Measurements from ENCODE around the gene SDCCAG8.

Gene SDCCAG8

GRCh38 chr1:243393096-243393495, 137.3 kb downstream of the SDCCAG8 start:
- H3K36me3 Mint-ChIP-seq (ENCODE audit: low read depth): peaks cover 4% of the 10 kb centered on the region

GRCh38 chr1:243394066-243394465, 138.2 kb downstream of the SDCCAG8 start:
- no peak overlapping the region for H3K27ac Mint-ChIP-seq
- no peaks in the 10 kb centered on the region for H3K9me3 Mint-ChIP-seq

More at GRCh38 chr1:243393096-243393495, 137.3 kb downstream of the SDCCAG8 start:
- Mint-ChIP-seq H3K4me1 (peaks cover 5% of the 10 kb centered on the region), H3K9me3 (no peaks in the 10 kb centered on the region), H3K27me3 (no peaks in the 10 kb centered on the region), H3K4me3 (no peak overlapping the region), H3K27ac (no peak overlapping the region)
- ATAC-seq (no peak), DNase-seq (no peak)

GRCh38 chr1:243394601-243395464, 139.0 kb downstream of the SDCCAG8 start:
- no peak for ATAC-seq
- Mint-ChIP-seq H3K4me1 (peaks cover 5% of the 10 kb centered on the region), H3K4me3 (no peak overlapping the region), H3K27me3 (no peaks in the 10 kb centered on the region), H3K27ac (no peak overlapping the region), H3K9me3 (no peaks in the 10 kb centered on the region), H3K36me3 (ENCODE audit: low read depth) (peaks cover 4% of the 10 kb centered on the region)
- no peak for DNase-seq

More at GRCh38 chr1:243394066-243394465, 138.2 kb downstream of the SDCCAG8 start:
- Mint-ChIP-seq H3K36me3 (ENCODE audit: low read depth) (peaks cover 4% of the 10 kb centered on the region), H3K4me1 (peaks cover 5% of the 10 kb centered on the region), H3K27me3 (no peaks in the 10 kb centered on the region), H3K4me3 (no peak overlapping the region)
- no peak for ATAC-seq
- no peak for DNase-seq

- peaks cover 3% of the 10 kb centered on the region for H3K4me1 Mint-ChIP-seq
- ATAC-seq: no peak
- no peak overlapping the region for H3K27ac Mint-ChIP-seq
- H3K27me3 Mint-ChIP-seq: no peaks in the 10 kb centered on the region
- no peak overlapping the region for H3K4me3 Mint-ChIP-seq
- DNase-seq: no peak
- H3K36me3 Mint-ChIP-seq (ENCODE audit: low read depth): peaks cover 6% of the 10 kb centered on the region
- no peaks in the 10 kb centered on the region for H3K9me3 Mint-ChIP-seq
Measured at GRCh38 chr1:243396424-243396823, 140.6 kb downstream of the SDCCAG8 start.

- no peak overlapping the region for H3K4me3 Mint-ChIP-seq
- H3K9me3 Mint-ChIP-seq: no peaks in the 10 kb centered on the region
- ATAC-seq (no peak), DNase-seq (no peak)
- peaks cover 3% of the 10 kb centered on the region for H3K4me1 Mint-ChIP-seq
- H3K27ac Mint-ChIP-seq: no peak overlapping the region
- peaks cover 8% of the 10 kb centered on the region for H3K36me3 Mint-ChIP-seq (ENCODE audit: low read depth)
- H3K27me3 Mint-ChIP-seq: no peaks in the 10 kb centered on the region
Measured at GRCh38 chr1:243396876-243397275, 141.0 kb downstream of the SDCCAG8 start.

GRCh38 chr1:243397613-243398321, 141.9 kb downstream of the SDCCAG8 start:
- Mint-ChIP-seq H3K36me3 (ENCODE audit: low read depth) (peaks cover 11% of the 10 kb centered on the region), H3K27ac (no peak overlapping the region), H3K4me1 (peaks cover 3% of the 10 kb centered on the region), H3K4me3 (no peak overlapping the region), H3K9me3 (no peaks in the 10 kb centered on the region), H3K27me3 (no peaks in the 10 kb centered on the region)
- ATAC-seq (no peak), DNase-seq (no peak)

- no peaks in the 10 kb centered on the region for H3K9me3 Mint-ChIP-seq
- no peak overlapping the region for H3K27ac Mint-ChIP-seq
- no peak for ATAC-seq
- peaks cover 3% of the 10 kb centered on the region for H3K4me1 Mint-ChIP-seq
- H3K27me3 Mint-ChIP-seq: no peaks in the 10 kb centered on the region
- no peak for DNase-seq
- no peak overlapping the region for H3K4me3 Mint-ChIP-seq
- H3K36me3 Mint-ChIP-seq (ENCODE audit: low read depth): peaks cover 12% of the 10 kb centered on the region
Measured at GRCh38 chr1:243399561-243400155, 143.8 kb downstream of the SDCCAG8 start.

GRCh38 chr1:243402868-243403267, 147.0 kb downstream of the SDCCAG8 start:
- DNase-seq (no peak), ATAC-seq (no peak)
- no peaks in the 10 kb centered on the region for H3K9me3 Mint-ChIP-seq
- H3K4me1 Mint-ChIP-seq: peaks cover 12% of the 10 kb centered on the region
- no peak overlapping the region for H3K27ac Mint-ChIP-seq
- H3K27me3 Mint-ChIP-seq: no peaks in the 10 kb centered on the region
- H3K4me3 Mint-ChIP-seq: no peak overlapping the region
- H3K36me3 Mint-ChIP-seq (ENCODE audit: low read depth): peaks cover 9% of the 10 kb centered on the region

GRCh38 chr1:243406424-243406823, 150.6 kb downstream of the SDCCAG8 start:
- no peak overlapping the region for H3K27ac Mint-ChIP-seq
- H3K4me3 Mint-ChIP-seq: no peak overlapping the region

GRCh38 chr1:243407284-243408018, 151.6 kb downstream of the SDCCAG8 start:
- peaks cover 10% of the 10 kb centered on the region for H3K4me1 Mint-ChIP-seq
- no peak for DNase-seq
- H3K27ac Mint-ChIP-seq: no peak overlapping the region
- peak; percentile 40 for ATAC-seq
- no peak overlapping the region for H3K4me3 Mint-ChIP-seq
- H3K9me3 Mint-ChIP-seq: no peaks in the 10 kb centered on the region
- no peaks in the 10 kb centered on the region for H3K27me3 Mint-ChIP-seq
- peaks cover 3% of the 10 kb centered on the region for H3K36me3 Mint-ChIP-seq (ENCODE audit: low read depth)

More at GRCh38 chr1:243406424-243406823, 150.6 kb downstream of the SDCCAG8 start:
- Mint-ChIP-seq H3K4me1 (peaks cover 10% of the 10 kb centered on the region), H3K9me3 (no peaks in the 10 kb centered on the region), H3K36me3 (ENCODE audit: low read depth) (peaks cover 7% of the 10 kb centered on the region), H3K27me3 (no peaks in the 10 kb centered on the region)
- ATAC-seq (no peak), DNase-seq (no peak)

GRCh38 chr1:243408479-243408878, 152.6 kb downstream of the SDCCAG8 start:
- Mint-ChIP-seq H3K4me3 (no peak overlapping the region), H3K4me1 (peaks cover 10% of the 10 kb centered on the region), H3K27ac (no peak overlapping the region), H3K9me3 (no peaks in the 10 kb centered on the region), H3K36me3 (ENCODE audit: low read depth) (peaks cover 1% of the 10 kb centered on the region), H3K27me3 (no peaks in the 10 kb centered on the region)
- no peak for ATAC-seq
- DNase-seq: no peak

GRCh38 chr1:243409284-243409683, 153.4 kb downstream of the SDCCAG8 start:
- H3K36me3 Mint-ChIP-seq (ENCODE audit: low read depth): peaks cover 1% of the 10 kb centered on the region
- ATAC-seq (no peak), DNase-seq (no peak)
- H3K27me3 Mint-ChIP-seq: no peaks in the 10 kb centered on the region
- no peaks in the 10 kb centered on the region for H3K9me3 Mint-ChIP-seq
- H3K4me1 Mint-ChIP-seq: peaks cover 15% of the 10 kb centered on the region
- no peak overlapping the region for H3K27ac Mint-ChIP-seq
- no peak overlapping the region for H3K4me3 Mint-ChIP-seq

- ATAC-seq (no peak), DNase-seq (no peak)
- H3K4me3 Mint-ChIP-seq: no peak overlapping the region
- no peaks in the 10 kb centered on the region for H3K27me3 Mint-ChIP-seq
- H3K4me1 Mint-ChIP-seq: peaks cover 25% of the 10 kb centered on the region
- no peak overlapping the region for H3K27ac Mint-ChIP-seq
- H3K9me3 Mint-ChIP-seq: no peaks in the 10 kb centered on the region
- peaks cover 3% of the 10 kb centered on the region for H3K36me3 Mint-ChIP-seq (ENCODE audit: low read depth)
Measured at GRCh38 chr1:243411472-243411871, 155.6 kb downstream of the SDCCAG8 start.

GRCh38 chr1:243413431-243414151, 157.8 kb downstream of the SDCCAG8 start:
- Mint-ChIP-seq H3K4me1 (peaks cover 18% of the 10 kb centered on the region), H3K9me3 (no peaks in the 10 kb centered on the region), H3K27me3 (no peaks in the 10 kb centered on the region), H3K36me3 (ENCODE audit: low read depth) (peaks cover 16% of the 10 kb centered on the region), H3K4me3 (no peak overlapping the region), H3K27ac (no peak overlapping the region)
- DNase-seq (no peak), ATAC-seq (no peak)

Data from activated naive CD8-positive, alpha-beta T cell treated with anti-CD3 and anti-CD28 coated beads, Interleukin-2, amount 50 U/mL, for 24 hours (primary cell).